Panc1 (cell line): ENCODE results near the gene TAL1.

Experiments
- CTCF ChIP-seq: fragments of 450-650 bp; IDR thresholded peaks from 2 replicates; pipeline ENCODE4 v1.5.1; 2017; ENCODE audit warnings: mild to moderate bottlenecking
- POLR2AphosphoS5 ChIP-seq: IDR thresholded peaks from 2 replicates; pipeline ENCODE4 v1.6.1; 2012; ENCODE audit warnings: mild to moderate bottlenecking, low read depth, low read length, moderate library complexity
- REST ChIP-seq, 2 experiments: IDR thresholded peaks; 2 replicates each; pipeline ENCODE4 v1.6.1; 2011 to 2012; ENCODE audit warnings: low read depth in 2 of 2, control low read depth in 1 of 2, low read length in 1 of 2, mild to moderate bottlenecking in 1 of 2, moderate library complexity in 1 of 2; ENCODE audit not compliant: insufficient read depth in 1 of 2
- SIN3A ChIP-seq: IDR thresholded peaks from 2 replicates; pipeline ENCODE4 v1.6.1; 2012; ENCODE audit warnings: low read depth, mild to moderate bottlenecking, low read length, moderate library complexity, borderline replicate concordance; ENCODE audit not compliant: insufficient read depth
- TCF7L2 ChIP-seq: IDR thresholded peaks from 2 replicates; pipeline ENCODE4 v1.6.1; 2011; ENCODE audit warnings: mild to moderate bottlenecking, low read depth, low read length, inconsistent platforms

GRCh38 chr1:47196622-47197021, 35.4 kb downstream of the TAL1 start:
- TF ChIP-seq CTCF (no peak), SIN3A (no peak), POLR2AphosphoS5 (no peak), REST (IDR thresholded peaks at IDR 0.05; ENCODE audit: insufficient read depth in 1 of 2, low read depth in 2 of 2, low read length in 1 of 2) (no peak), TCF7L2 (no peak)
